A172 (cell line): ENCODE results near the gene RHOV. TPM values are rescaled to one million over a fixed set of nuclear protein-coding genes. Genes with fewer than 3 reads are reported as not detected.

Source experiments
- DNase-seq: peaks from one replicate; pipeline ENCODE4 v3.0.0-alpha.2; 2015; ENCODE audit warnings: low spot score
- total RNA-seq: library from RNA; depleted of rRNA; stranded (reverse); fragments of >200 nt; shearing (Covaris generic); gene quantifications from 2 replicates; pipeline ENCODE4 v1.2.3, GENCODE V29; 2014

The RHOV gene
- total RNA-seq, 1 experiment from 2014 or later, result 1.4 TPM

DNA sequence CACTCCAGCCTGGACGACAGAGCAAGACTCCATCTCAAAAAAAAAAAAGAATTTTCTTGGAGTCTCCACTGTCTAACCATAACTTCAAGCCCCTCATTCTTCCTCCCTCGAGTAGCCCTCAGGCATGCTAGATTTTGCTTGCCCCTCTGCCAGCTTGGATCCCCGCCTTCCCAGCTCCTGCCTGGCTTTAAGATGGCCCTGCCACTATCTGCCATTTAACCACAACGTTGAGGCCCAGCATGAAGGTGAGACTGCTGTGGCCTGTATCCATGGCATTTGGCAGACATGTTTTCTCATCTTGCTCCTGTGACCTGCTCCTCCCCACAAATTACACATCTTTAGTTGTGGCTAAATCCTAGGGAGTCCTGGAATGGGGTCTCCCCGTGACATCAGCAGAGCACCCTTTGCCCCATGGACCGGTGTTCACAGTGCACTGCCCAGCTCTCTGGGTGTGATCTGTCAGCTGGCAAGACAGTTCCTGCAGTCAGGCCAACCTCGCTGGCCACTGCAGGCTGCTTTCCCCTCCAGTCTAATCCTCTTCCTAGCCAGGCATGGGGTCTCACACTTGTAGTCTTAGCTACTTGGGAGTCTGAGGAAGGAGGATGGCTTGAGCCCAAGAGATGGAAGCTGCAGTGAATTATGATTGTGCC, 30.6 kb upstream of the RHOV start:
- DNase-seq, result no peak

DNA sequence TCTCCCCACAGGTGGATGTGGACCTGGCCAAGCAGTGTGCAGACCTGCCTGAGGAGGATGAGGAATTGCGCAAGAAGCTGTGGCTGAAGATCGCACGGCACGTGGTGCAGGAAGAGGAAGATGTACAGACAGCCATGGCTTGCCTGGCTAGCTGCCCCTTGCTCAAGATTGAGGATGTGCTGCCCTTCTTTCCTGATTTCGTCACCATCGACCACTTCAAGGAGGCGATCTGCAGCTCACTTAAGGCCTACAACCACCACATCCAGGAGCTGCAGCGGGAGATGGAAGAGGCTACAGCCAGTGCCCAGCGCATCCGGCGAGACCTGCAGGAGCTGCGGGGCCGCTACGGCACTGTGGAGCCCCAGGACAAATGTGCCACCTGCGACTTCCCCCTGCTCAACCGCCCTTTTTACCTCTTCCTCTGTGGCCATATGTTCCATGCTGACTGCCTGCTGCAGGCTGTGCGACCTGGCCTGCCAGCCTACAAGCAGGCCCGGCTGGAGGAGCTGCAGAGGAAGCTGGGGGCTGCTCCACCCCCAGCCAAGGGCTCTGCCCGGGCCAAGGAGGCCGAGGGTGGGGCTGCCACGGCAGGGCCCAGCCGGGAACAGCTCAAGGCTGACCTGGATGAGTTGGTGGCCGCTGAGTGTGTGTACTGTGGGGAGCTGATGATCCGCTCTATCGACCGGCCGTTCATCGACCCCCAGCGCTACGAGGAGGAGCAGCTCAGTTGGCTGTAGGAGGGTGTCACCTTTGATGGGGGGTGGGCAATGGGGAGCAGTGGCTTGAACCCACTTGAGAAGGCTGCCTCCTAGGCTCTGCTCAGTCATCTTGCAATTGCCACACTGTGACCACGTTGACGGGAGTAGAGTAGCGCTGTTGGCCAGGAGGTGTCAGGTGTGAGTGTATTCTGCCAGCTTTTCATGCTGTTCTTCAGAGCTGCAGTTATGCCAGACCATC, 28.8 kb upstream of the RHOV start:
- DNase-seq, result no peak

DNA sequence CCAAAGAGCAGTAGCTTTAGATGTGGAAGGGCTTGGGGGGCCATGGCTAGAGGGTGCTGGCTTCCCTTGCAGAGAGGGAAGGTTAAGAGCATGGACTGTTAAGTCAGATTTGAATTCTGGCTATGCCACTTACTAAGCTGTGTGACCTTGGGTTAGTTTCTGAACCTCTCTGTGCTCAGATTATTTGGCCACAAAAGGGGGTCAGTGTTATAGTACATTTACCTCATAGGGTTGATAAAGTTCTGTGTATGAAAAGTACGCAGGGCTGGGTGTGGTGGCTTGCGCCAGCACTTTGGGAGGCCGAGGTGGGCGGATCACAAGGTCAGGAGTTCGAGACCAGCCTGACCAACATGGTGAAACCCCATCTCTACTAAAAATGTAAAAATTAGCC, 27.0 kb upstream of the RHOV start:
- DNase-seq, result no peak

- DNase-seq, result no peak
These were observed 26.4 kb upstream of the RHOV start for GRCh38 chr15:40900256-40901052.

DNA sequence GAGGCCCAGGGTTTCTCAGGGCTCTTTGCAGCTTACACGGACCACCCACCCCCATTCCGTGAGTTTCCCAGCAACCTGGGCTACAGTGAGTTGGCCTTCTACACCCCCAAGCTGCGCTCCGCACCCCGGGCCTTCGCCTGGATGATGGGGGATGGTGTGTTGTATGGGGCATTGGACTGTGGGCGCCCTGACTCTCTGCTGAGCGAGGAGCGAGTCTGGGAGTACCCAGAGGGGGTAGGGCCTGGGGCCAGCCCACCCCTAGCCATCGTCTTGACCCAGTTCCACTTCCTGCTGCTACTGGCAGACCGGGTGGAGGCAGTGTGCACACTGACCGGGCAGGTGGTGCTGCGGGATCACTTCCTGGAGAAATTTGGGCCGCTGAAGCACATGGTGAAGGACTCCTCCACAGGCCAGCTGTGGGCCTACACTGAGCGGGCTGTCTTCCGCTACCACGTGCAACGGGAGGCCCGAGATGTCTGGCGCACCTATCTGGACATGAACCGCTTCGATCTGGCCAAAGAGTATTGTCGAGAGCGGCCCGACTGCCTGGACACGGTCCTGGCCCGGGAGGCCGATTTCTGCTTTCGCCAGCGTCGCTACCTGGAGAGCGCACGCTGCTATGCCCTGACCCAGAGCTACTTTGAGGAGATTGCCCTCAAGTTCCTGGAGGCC, 25.6 kb upstream of the RHOV start:
- no peak for DNase-seq

GRCh38 chr15:40894681-40895448, 20.8 kb upstream of the RHOV start:
- DNase-seq, result peak; percentile 50

GRCh38 chr15:40893733-40894680, 20.0 kb upstream of the RHOV start, which contains the start of gene VPS18:
VPS18 (plus strand) TSS chr15:40894450; CDS start chr15:40894769, 319 bp downstream.
- DNase-seq, result peak; percentile 91

GRCh38 chr15:40893019-40893670, 19.1 kb upstream of the RHOV start:
- no peak for DNase-seq

- no peak for DNase-seq
These were observed 18.5 kb upstream of the RHOV start for GRCh38 chr15:40892447-40893012.

DNA sequence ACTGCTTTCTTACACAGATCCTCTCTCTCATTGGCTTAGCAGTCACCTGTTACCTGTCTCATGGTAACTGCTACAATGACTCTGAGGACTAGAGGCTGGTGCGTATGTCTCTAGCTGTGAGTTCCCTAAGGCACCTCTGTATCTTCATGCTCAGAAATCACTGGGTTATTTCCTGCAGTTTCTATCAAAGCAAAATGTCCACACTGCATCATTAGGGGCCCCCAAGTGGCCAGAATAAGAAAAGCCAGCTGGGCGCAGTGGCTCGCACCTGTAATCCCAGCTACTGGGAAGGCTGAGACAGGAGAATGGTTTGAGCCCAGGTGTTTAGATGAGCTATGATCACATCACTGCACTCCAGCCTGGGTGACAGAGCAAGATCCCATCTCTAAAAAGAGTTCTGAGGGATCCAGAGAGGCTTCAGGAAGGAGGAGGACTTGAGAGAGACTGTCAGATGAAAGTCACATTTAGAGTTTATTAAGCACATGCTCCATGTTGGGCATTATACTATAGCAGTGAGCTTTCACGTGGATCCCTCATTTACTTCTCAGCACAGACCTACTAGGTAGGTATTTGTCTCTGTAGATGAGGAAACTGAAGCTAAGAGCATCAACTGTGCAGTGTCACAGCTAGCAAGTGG, 17.9 kb upstream of the RHOV start:
- peak; percentile 59 for DNase-seq

- no peak for DNase-seq
These were observed 17.1 kb upstream of the RHOV start for GRCh38 chr15:40891138-40891537.

DNA sequence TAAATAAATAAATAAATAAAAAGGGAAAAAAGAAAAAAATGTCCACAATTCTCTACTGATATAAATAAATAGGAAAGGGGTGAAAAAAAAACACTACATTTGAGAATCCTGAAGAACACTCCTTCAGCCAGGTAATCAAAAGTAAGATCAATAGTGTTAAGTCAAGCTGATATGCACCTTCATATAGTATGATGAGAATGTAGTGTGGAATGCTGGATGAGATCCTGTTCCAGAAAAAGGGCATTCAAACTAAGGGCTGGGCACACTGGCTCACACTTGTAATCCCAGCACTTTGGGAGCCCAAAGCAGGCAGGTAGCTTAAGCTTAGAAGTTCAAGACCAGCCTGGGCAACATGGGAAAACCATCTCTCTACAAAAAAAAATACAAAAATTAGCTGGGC, 15.1 kb upstream of the RHOV start:
- no peak for DNase-seq

- no peak for DNase-seq
These were observed 12.6 kb upstream of the RHOV start for GRCh38 chr15:40886586-40886985.

DNA sequence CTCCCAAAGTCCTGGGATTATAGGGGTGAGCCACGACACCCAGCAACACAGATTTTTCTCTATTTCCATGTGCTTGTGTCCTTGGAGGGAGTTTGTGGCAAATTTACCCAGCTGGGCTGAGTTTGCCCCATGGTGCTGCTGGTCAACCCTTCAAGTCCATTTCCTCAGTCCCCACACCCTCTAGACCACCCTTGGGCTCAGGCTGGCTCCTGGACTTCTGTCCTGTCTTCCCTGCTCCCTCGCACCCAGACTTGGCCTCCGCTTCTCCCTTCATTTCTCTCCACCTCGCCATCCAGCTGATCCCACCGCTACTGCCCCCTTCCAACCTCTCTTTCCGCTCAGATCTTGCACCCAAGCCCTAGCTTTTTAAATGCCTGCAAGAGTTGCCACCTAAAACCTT, 7.3 kb upstream of the RHOV start:
- DNase-seq, result no peak

GRCh38 chr15:40879609-40880008, 5.6 kb upstream of the RHOV start:
- DNase-seq, result no peak

- DNase-seq, result peak; percentile 79
These were observed 4.8 kb upstream of the RHOV start for GRCh38 chr15:40878785-40879184.

DNA sequence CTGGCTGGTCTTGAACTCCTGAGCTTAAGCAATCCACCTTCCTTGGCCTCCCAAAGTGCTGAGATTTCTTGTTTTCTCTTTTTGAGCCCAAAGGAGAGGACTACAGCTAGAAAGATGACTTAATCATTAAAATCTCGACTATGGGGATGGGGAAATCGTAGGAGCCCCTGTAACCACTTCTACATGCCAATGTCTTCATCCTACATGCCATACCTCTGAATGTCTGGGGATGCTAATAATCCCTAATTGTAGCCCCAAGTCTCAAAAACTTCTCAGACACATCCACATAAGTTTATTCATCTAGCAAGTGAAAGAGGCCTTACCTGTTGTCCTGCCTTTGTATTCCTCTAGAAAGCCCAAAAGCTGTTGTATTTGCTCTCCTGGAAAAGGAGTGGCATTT, 3.7 kb upstream of the RHOV start:
- DNase-seq, result no peak

- DNase-seq, result no peak
These were observed 2.1 kb upstream of the RHOV start for GRCh38 chr15:40875991-40876730.
